ENCODE data around the gene TASOR2.

Gene TASOR2, protein sequence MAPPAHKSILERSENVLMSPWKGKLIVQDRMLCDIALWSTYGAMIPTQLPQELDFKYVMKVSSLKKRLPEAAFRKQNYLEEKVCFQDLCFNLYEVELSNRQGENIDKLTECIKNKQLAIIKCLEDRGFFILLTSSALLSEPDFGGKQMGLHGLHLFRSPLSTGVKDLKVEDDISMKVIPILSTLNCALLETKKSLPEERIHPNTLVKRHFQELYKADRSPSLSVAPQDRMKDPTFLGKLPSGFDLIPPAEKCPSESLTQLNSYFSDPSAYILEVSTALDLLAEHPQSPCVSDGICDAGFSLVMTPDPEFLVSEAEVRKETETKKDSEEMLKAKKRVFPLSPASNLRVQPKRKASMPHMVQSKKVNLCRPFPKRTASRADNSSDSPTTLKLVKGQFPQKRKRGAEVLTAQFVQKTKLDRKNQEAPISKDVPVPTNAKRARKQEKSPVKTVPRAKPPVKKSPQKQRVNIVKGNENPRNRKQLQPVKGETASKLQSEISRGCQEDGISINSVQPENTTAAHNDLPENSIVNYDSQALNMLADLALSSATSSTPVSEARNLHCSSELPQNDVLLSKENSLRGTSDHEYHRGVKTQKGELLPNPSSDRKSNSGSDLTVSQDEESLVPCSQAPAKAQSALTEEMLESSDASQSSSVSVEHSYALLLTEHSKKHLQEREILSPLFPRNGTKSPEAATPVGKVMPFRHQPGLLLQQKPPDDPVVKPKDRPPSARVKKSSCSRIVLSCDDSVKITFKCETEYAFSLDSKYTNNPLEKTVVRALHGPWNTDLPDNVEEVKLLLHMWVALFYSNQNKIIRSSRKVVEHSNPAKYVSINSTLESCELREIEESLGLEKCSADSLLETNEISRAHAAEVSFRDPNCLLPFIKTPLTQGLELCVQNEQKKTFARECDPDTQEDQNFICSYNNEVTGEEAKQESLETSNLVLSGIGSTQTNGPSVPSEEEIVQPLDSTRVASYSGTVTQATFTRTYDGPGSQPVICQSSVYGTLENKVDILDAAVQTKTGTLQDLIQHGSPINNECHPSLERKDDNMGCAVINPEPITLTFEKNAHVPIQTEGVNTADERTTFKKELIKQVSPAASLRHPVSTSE (N-terminal part only)

DNA sequence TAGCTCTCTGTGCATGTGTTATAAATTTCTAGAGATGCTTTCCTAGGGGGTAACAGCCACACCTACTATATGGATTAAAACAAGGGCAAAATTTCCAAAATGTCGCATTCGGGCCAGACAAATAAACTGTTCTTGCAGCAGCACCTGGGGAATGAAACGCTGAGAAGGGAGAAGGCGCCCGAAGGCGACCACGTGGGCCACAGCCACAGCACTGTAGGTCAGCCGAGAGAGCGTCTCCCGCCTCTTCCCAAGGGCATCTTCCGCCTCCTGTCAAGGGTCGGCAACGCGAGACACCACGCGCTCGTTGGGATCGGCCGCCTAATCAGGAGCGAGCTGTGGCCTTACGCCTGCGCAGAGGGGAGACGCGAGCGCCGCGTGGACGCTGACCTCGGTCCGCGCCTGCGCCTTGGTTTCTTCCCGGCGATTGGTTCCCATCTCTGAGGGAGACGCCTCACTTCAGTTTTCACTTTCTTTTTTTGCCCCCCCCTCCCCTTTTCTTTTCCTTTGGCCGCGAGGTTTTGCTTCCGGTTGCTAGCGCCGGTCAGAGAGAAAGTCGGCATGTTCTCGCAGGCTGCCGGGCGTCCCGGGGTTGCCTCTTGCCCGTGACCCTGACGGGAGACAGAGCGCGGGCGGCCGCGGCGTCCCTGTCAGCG lies at the start of gene TASOR2:
Gene TASOR2, plus strand, starts transcription at position 521 of the 653 bp plus-strand sequence. CDS start 35,805 bp downstream, outside the sequence.
- DNase-seq (ENCODE audit: low read depth in 1 of 2, low spot score in 1 of 2) = peak; percentile 87 to 97

DNA sequence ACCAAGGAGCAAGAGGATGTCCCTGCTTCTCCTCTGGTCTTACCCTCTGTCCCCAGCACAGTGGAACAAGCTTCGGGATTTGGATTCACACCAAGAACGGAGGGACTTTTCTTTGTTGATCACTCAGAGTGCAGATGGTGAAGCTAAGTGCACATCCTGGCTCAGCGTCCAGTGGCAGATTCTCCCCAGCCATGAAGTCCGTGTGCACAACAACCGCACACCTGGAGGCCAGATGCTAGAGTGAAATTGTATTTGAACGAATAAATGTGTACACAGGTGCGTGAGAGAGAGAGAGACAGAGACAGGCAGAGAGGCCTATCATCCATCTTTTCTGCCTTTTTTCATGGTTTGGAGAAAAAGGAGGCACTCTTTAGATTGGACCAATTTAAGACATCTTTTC lies 49.7 kb upstream of the TASOR2 start:
- DNase-seq (ENCODE audit: low read depth in 1 of 2, low spot score in 1 of 2) = no peak

DNA sequence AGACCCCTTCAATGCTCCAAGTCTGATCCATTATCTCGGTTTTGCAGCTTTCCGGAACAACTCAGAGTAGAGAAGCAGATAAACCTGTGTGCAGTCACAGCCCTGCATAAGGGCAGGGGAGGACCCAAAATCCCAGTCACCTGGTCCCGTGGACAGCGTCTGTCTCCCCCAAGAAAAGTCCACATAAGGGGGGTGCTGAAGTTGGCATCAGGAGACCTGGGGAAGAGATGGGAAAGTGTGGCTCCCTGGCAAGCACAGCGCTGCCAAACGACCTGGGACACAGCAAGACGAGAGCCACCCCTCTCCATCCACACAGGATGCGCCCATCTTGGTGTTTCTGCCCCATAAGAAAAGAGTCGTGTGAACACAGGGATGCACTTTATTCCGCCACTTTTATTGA lies 46.1 kb upstream of the TASOR2 start:
- no peak for DNase-seq (ENCODE audit: low read depth in 1 of 2, low spot score in 1 of 2)

DNA sequence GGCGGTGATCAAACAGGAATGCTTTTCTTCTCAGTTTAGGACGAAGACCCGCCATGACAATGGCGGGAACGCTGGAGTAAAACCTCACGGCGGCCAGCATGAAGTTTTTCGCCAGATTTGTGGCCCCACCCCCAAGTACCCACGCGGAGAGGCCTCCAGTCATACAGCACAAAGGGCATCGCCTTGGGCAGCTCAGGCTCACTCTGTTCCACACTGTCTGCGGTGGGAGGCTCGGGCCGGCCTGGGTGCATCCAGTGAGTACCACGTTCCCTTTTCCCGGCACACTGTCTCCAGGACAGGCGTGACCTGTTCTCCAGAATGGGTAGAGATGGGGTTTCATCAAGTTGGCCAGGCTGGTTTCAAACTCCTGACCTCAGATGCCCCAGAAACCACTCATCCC lies 45.6 kb upstream of the TASOR2 start:
- DNase-seq (ENCODE audit: low read depth in 1 of 2, low spot score in 1 of 2) = no peak

DNA sequence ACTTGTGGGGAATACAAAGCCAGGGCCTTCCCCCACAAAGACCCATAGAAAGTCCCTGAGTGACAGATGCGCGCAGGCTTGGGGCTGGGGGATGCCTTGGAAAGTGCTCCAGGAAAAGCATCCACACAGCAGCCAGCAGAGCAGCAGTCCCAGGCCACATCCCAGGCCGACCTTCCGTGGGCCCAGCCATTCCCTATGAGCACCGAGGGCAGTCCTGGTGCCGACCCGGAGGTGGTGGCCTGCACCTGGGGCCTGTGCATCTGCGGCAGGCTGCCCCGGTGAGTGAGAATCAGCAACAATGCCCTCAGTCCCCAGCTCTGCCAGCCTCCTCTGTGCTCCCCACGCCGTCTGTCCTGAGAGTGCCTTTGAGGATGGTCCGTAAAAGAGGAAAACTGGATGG lies 44.6 kb upstream of the TASOR2 start:
- no peak for DNase-seq (ENCODE audit: low read depth in 1 of 2, low spot score in 1 of 2)

DNA sequence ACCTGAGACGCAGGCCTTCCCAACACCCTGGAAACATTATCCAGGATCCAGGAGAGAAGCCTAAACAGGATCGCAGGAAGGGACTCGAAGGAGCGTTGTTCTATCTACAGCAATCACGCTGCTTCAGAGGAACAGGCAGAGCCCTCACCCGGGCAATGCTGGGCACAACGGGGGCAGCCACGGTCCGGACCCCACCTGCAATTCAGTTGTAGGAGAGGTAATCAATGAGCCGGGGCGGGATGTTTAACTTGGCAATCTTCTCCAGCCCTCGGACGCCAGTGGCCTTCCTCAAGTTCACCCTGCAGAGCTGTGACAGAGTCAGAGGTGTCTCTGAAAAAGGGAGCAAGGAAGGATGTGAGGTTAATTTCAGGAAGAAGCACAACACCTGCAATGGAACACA lies 44.1 kb upstream of the TASOR2 start:
- DNase-seq (ENCODE audit: low read depth in 1 of 2, low spot score in 1 of 2) = no peak

DNA sequence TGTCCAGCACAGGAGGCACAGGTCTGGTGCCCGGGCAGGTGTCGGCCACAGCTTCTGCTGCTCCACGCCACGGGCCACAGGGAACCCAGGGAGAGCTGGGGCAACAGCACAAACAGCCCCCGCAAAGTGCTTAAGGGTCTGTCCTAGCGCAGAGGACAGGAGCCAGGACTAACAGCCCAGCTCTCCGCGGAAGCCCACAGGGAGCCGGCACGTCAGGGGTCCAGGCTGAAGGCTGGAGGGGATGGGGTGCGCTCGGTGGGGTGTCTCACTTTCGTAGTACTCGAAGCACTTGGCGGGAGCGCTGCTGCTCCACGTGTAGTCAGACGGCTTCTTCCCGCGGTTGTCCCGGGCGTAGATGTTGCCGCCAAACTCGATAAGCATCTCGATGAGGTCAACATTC lies 43.1 kb upstream of the TASOR2 start:
- DNase-seq (ENCODE audit: low read depth in 1 of 2, low spot score in 1 of 2) = no peak

DNA sequence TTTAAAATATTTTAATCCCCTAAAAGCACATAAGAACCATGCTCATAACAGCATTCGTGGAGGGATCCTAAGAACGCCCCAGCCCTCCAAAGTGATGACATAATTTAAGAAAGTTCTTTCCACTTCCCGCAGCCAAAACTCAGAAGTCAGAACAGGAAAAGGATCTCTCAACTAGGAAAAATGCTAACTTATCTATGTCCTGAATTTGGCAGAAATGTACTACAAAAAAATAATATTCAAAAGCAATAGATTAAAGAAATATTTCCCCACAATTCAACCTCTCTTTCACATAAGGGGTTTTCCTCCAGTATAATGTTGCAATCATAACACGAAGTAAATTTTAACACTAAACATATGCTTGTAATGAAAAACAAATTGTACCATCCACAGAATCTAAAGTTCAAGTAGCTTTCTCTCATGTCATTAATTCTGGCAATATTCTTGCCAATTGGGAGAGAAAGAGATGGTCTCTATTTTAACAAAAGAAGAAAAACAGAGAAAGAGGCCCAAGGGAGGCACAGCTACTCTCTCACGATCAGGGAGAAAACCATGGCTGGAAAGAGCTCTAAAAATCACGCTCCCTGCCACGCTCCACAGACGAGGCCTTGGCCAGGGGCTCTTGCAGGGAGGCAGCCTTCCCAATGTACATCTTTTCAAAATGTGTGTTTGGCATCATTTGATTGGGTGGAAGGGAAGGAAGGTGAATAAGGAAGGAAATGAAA lies 41.1 kb upstream of the TASOR2 start:
- DNase-seq (ENCODE audit: low read depth in 1 of 2, low spot score in 1 of 2) = no peak

DNA sequence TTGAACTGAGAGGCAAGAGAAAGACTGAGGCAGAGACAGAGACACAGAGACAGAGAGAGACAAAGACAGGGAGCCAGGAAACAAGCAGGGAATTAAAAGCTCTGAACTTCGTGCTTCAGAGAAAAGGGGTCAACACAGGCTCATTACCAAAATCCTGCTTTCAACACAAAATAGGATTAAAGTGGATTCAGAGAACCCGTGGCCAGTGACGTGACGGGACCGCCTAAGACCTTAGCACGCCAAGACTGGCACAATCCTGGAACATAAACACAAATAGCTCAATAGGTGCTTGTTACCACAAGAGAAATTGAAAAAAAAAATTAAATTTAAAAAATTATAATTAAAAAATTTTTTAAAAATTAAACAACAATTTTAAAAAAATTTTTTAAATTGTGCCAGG lies 39.7 kb upstream of the TASOR2 start:
- DNase-seq (ENCODE audit: low read depth in 1 of 2, low spot score in 1 of 2) = no peak

DNA sequence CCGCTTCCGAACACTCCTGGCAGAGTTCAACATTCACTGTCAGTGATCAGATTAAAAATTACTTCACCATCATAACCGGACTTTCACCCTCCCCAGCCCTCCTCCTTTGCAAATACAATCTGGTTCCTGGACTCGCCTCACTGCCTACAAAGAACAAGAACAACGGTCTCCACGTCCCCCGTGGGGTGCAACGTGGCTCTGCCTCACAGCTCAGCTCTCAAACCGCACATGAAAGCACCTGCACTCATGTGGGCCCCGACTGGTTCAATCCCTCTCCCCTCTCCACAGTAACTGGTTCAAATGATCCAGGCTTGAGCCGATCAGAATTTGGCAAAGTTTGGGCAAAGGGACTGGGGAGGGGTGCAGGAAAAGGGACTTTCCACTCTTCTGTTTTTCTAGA lies 39.3 kb upstream of the TASOR2 start:
- no peak for DNase-seq (ENCODE audit: low read depth in 1 of 2, low spot score in 1 of 2)

DNA sequence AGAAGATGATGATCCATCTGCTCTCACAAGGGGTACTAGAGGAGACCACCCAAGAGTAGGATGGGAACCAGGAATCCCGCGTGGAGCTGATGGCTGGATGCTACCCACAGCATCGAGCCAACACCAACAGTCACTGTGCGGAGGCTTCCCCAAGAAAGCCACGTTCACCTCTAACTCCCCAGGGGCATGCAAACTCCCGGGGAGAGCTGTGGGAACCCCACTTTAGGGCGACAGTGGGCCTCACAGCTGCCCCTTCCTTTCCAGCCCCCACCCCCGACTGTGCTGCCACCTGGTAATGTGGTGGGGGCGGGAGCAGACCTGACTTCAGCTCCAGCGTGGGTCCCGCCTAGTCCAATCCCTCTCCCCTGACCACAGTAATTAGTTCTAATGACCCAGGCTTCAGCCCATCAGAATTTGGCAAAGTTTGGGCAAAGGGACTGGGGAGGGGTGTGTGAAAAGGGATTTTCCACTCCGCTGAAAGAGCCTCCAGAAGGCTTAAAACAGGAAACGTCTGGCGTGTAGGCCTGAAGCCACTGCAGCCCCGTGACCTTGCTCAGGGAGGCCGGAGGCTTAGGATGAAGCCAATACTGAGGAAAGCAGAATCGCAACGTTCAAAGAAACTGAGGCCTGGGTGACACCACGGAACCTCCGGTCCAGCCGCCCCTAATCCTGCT lies 38.6 kb upstream of the TASOR2 start:
- DNase-seq (ENCODE audit: low read depth in 1 of 2, low spot score in 1 of 2) = no peak

DNA sequence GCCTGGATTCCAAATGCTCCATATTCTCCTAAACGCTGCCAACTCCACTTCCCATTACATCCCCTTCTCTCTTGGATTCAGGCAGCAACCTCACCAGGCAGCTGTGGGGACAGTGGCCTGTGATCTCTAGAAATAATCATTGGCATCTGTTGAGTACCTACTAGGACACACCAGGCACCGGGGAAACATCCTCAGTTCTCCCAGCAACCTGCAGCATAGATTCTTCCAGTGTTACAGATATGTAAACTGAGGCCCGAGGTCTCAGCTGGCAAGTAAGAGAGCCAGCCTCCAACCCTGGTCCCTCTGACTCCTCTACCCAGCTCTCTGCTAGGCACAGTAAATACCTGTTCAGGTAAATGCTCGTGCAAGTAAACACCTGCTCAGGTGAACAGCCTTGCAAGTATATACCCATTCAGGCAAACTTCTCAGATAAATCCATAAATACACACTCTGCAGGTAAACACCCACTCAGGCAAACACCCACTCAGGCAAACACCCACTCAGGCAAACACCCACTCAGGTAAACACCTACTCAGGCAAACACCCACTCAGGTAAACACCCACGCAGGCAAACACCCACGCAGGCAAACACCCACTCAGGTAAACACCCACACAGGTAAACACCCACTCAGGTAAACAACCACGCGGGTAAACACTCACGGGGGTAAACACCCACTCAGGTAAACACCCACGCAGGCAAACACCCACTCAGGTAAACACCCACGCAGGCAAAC lies 37.0 kb upstream of the TASOR2 start:
- DNase-seq (ENCODE audit: low read depth in 1 of 2, low spot score in 1 of 2) = no peak

DNA sequence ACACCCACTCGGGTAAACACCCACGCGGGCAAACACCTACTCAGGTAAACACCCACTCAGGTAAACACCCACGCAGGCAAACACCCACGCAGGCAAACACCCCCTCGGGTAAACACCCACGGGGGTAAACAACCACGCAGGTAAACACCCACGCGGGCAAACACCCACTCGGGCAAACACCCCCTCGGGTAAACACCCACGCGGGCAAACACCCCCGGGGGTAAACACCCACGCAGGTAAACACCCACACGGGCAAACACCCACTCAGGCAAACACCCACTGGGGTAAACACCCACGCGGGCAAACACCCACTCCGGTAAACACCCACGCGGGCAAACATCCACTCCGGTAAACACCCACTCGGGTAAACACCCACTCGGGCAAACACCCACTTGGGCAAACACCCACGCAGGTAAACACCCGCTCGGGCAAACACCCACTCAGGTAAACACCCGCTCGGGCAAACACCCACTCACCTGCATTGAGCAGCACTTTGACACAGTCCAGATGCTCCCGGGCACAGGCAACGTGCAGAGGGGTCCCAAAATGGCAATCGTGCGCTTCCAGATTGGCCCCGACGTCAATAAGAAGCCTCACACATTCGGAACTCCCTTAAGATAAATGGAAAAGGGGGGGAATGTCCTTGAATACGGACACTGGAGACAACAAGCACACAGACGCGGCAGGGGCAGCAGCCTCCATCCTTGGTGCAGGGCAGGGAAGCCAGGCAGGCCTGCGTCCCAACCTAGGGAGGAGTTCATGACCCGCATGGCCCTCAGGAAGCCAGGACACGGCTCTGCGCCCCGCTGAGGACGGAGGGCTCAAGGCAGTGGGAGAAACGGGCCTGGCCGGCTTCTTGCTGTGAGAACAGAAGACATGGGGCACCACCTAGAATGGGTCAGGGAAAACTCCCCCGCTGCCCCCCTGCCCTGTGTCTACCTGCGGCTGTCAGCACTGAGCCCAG lies 35.9 kb upstream of the TASOR2 start:
- no peak for DNase-seq (ENCODE audit: low read depth in 1 of 2, low spot score in 1 of 2)

DNA sequence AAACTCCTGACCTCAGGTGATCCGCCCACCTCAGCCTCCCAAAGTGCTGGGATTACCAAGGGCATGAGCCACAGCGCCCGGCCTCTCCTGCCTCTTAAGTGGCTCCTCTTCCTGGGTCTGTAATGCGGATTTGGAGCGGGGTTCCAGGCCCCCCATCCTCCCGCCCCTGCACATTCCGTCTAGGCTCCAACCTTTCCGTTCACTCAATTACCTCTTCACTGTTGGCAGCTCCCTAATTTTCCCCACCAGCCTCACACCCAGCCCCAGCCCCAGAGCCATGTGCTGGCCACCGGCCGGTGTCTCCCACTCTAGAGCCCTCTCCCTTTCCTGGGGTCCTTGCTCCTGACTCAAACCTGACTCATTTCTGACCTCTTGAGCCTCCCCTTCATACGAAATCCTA lies 34.9 kb upstream of the TASOR2 start:
- no peak for DNase-seq (ENCODE audit: low read depth in 1 of 2, low spot score in 1 of 2)

DNA sequence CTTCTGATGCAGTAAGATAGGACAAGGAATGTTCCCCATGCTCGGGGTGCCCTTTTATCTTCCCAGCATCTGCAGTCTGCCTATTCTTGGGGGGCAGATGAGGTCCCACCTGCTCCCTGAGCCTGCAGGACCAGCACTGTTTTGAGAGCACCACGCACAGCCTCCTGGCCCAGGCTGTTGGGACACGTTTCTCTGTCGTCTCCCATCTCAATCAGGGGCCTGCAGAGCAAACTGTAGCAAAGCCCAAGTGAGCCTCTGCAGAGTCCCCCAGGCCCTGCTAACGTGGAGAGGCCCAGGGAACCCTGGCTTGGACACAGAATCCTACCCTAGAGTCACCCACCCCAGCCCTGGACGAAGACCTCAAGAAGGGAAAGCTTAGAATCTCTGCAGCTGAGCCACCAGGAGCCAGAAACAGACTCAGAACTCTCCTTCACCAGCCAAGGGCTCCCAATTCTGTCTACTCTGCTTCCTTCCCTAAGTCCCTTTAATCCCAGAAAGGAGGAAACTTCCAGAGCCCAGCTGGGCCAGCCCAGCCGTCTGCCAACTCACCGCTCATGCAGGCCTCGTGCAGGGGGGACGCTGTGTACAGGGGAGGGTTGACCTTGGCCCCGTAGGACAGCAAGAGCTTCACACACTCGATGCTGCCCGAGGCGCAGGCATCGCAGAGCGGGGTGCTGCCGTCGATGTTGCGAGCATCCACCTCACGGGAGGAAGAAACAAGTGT lies 33.8 kb upstream of the TASOR2 start:
- no peak for DNase-seq (ENCODE audit: low read depth in 1 of 2, low spot score in 1 of 2)

DNA sequence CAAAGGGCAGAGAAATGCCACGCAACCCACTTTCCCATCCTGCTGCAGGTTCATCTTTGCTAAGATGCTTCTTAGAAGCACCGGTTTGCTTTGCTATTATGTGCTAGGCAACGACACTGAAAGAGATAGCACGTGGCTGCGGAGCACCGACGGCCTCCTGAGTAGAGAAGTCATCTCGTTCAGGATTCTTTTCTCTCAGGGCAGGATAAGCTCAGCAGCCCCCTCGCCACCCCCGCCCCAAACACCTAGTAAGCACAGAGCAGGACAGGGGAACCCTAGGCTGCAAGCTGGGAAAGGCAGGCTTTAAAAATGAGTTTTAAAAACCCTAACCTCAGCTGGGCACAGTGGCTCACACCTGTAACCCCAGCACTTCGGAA lies 33.3 kb upstream of the TASOR2 start:
- no peak for DNase-seq (ENCODE audit: low read depth in 1 of 2, low spot score in 1 of 2)

DNA sequence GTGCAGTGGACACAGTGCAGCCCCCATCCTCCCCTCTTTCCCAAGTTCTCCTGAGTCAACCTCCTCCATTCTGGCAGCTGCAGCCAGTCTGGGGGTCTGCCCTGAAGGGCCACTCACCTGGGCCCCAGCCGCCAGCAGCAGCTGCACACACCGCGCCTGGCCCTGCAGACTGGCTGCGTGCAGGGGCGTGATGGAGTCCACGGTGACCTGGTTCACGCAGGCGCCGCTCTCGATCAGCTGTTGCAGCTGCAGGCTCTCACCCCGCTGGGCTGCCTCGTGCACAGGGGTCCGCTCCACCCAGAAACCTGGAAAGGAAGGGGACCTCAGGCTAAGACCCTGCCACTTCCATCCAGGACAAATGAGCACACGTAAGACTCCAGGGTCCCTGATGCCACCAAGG lies 31.9 kb upstream of the TASOR2 start:
- DNase-seq (ENCODE audit: low read depth in 1 of 2, low spot score in 1 of 2) = no peak

Measured in activated CD4-positive, alpha-beta T cell treated with anti-CD3 and anti-CD28 coated beads, Interleukin-2, amount 50 U/mL, for 24 hours (primary cell).